ENCODE measurements around the gene SMIM22.
A peak's percentile ranks its signal among the peaks of the same experiment; 100 is the strongest.

SMIM22 gene

DNA sequence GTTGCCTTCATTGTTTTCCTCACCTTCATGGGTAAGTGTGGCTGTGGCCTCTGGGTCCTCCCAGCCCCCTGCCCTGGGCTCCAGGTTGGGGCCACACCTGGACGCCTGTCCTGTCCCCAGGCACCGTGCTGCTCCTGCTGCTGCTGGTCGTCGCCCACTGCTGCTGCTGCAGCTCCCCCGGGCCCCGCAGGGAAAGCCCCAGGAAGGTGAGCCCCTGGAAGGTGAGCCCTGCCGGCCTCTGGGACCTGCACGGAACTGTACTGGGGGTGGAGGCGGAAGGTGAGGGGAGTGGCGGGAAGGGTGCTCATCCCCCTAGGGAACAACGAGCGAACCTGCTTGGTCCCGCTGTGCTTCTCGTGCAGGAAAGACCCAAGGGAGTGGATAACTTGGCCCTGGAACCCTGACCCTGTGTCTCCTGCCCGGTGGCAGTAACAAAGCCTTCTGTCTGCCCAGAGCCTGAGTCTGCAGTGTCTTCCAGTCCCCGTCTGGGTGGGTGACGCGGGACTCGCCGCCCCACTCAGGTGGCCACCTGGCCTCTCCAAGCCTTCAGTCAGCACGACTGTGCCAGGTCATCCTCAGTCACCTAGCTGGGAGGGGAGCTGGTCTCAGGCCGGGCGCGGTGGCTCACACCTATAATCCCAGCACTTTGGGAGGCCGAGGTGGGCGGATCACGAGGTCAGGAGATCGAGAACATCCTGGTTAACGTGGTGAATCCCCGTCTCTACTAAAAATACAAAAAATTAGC is 831 bp downstream of the SMIM22 start:
- DNase-seq (ENCODE audit: low spot score), result no peak

DNA sequence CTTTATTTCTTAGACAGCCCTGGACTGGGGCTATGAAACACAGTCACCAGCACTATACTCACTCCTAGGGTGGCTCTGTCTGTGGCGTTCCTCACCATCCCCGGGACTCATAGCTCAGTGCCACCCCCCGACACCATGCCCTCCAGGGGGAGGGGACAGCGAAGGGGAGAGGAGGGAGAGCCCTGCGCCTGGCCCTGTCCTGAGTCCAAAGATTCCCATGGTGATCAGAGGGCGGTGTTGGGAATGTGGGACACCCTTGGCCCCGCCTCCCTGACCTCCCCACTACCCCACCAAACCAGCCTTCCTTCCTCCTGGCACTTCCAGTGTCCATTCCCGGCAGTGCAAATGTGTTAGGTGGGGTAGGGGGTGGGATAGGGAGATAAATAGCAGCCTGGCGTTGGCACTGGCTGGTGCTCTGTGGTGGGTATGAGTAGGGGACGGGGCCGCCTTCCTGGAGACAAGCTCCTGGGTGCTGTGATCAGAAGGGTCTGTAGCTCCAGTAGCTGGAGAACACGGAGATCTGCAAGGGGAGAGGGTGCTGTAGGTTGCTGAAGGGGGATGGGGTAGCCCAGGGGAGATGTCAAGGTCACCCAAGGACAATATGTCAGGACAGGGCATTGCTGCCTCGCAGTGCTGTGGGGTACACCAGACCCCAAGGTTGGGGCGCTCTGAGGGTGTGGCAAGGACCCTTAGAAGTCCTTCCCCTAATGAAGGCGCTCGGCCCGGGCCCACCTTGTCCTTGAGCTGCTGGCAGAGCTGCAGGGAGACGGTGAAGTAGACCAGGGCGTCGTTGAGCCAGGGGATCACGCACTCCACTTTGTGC is 2.0 kb downstream of the SMIM22 start:
- no peak for DNase-seq (ENCODE audit: low spot score)

DNA sequence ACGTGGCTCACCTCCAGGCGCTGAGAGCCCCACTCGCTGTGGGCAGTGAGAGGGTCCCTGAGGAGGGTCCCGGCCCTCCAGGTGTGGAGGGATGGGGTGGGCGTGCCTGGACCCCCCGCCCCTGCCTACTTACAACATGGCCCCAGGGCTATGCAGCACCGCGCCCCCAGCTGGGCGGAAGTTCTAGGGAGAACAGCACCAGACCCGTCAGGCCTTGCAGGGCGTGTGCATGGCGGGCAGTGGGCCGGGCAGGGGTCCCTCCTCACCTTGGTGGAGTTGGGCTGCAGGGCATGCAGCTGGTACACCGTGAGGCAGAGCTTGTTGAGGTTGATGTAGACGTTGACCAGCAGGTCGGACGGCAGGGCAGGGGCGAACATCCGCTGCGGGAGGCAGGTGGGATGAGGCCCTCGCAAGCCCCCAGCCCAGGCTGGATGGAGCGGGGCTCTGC is 2.7 kb downstream of the SMIM22 start:
- DNase-seq (ENCODE audit: low spot score), result no peak

DNA sequence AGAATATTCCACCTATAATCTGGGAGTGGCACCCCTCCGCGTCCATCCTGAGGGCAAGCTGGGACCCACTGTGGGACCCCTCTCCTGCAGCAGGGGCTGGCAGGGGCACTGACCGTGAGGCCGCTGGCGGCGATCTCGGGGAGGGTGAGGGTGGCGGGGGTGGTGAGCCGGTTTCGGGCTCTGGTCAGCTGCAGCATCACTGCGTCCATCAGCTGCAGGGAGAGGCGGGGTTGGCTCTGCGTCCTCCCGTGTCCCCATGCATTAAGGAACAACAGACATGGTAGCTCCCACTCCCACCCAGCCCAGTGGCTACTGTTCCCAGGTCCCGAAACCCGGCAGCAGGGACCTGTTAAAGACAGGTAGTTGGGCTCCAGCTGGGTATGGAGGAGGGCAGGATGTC is 3.3 kb downstream of the SMIM22 start:
- DNase-seq (ENCODE audit: low spot score), result no peak

DNA sequence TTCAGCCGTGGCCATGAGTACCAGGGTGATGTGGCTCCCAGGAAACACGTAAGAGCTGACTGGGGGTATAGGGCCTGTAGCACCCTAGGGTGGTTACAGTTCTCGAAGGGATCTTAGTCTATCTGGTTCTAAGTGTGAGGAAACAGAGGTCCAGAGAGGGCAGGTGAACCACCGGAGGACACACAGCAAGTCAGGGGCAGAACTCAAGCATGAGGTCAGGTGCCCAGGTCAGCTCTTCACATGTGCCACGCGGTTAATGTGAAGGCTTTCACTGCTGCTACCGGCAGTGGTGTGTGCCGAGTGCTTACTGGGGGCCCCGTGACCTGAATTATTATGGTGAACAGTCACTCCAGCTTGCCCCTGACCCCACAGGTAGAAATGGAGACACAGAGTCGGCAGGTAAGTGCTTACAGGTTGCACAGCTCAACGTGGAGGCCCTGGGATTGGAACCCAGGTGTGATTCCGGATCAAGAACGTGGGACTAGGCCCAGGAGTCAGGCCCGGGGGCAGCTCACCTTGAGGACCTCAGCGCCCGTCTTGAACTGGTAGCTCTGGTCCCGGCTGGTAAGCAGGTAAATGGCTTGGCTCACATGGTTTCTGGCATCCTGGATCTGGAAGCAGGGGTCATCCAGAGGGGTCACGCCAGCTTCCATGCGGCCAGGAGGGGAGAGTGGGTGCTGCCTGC is 4.1 kb downstream of the SMIM22 start:
- no peak for DNase-seq (ENCODE audit: low spot score)

DNA sequence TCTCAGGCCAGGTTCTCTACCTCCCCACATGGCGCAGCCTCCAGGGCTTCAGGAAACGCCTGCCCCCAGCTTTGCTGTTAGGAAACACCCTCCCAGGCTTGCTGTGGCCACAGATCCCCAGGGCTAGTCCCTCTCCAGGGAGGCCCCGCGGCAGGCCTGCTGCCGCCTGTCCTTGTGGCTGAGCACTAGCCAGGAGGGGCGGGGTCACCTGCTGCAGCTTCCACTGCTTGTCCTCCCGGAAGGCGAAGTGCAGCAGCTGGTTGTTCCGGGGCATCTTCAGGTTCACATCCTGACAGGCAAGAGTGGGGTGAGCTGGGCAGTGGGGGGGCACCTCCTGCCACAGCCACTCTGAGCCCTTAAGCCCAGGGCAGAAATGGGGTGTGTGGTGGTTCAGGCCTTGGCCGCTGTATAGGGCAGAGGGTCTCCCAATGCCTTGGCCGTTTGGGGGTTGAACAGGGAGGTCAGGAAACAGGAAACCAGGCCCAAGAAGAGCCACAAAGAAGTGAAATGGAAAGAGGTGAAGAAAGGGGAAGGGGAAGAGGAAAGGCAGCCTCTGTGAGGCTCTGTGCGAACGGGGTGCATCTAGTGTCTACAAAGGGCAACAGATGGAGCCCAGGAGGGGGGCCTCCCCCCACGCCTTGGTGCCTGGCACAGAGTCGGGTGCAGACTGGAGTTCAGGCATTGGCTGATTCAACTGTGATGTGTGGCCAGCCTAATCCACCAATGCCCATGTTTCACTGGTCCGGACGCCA is 5.3 kb downstream of the SMIM22 start:
- no peak for DNase-seq (ENCODE audit: low spot score)

DNA sequence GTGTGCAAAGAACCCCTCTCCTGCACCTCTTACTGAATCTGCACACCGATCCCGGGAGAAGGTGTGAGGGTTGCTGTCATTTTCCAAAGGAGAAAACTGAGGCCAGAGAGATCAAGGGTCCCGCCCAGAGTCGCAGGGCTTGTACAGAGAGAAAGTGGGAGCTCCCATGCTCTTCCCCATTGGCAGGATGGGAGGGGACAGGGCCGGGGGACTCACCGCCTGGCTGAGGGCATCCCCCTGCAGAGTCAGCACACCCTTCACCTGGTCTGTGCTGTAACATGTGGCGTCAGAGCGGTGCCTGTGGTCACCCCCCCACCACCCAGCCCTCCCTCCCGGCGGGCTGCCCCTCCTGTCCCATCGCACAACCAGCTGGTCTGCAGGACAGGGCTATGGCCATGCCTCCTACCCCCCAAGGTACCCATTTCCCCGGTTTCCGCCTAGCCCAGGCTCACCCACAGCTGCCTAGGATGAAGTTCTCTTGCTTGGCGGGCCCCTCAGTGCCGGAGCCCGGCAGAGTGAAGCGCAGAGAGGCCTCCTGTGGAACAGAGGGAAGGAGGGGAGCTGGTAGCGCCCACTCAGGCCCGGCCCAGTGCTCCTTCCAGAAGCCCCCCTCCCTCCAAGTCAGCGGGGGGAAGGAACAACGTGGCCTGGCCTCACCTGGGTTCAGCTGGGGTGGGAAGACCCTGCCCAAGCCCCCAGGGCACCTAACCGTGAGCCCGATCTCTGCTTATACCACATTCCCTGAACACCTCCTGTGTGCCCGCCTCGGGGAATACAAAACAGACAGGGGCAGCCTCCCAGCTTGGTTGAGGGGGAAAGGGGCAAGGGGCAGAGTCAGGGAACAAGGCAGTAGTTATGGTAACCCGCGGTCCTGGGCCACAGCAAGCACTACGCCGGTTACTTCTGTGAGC is 6.1 kb downstream of the SMIM22 start:
- DNase-seq (ENCODE audit: low spot score), result no peak

DNA sequence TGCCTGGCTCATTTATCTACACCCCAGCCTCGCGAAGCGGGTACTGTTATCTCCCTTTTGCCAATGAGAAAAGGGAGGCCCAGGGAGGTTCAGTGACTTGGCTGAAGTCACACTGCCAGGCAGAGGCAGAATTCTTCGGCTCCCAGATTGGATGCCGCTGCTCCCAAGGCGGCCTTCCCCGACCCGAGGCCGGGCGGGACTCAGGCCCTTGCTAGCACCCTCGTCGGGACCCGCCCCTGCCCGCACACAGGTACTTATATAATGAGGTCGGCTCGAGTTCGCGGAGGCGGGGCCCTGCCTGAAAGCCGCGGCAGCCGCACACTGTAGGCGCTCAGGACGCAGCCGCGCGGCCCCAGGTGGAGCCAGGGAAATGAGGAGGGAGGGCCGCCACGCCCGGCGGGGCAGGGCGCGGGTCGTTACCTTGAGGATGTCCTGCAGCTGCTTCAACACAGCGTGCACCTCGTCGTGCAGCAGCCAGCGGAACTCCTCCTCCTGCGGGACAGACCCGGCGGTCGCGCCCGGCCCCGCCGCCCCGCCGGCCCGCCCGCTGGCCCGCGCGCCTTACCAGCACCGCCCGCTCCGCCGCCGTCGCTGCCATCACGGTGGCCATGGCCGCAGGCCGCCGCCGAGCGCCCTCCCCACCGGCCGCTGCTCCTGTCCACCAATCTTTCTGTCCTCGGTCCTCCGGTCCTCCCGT is 6.9 kb downstream of the SMIM22 start, which contains the start of gene ROGDI:
ROGDI (minus strand) TSS at position 672 of the 697 bp plus-strand sequence; CDS start at position 610, 62 bp downstream.
- DNase-seq (ENCODE audit: low spot score), result peak; percentile 79

DNA sequence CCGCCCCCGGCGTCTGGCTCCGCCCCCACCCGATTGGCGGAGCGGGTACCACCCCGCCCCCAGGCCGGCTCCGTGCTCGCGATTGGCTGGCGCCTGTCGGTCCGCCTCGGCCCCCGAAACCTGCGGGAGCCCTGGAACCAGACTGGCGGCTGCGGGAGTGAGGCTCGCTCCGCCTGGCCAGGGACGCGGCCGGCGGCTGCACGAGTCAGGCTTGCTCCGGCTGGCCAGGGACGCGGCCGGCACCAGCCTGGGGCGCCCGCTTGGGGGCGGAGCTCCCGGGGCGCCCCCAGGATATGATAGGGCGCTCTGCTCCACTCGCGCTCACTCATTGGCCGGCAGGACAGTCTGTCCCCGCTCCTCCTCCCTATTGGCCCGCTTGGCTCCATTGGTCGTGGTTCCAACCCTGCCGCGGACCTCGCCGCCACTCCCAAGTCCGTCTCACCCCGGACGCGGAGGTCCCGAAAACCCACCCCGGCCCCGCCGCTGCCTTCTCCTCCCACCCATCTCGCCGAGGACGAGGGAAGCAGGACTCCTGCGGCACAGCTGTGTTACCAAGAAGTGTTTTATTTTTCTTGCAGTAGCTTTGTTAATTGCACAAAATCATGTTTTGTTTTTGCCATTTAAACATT is 7.6 kb downstream of the SMIM22 start:
- peak; percentile 93 for DNase-seq (ENCODE audit: low spot score)

DNA sequence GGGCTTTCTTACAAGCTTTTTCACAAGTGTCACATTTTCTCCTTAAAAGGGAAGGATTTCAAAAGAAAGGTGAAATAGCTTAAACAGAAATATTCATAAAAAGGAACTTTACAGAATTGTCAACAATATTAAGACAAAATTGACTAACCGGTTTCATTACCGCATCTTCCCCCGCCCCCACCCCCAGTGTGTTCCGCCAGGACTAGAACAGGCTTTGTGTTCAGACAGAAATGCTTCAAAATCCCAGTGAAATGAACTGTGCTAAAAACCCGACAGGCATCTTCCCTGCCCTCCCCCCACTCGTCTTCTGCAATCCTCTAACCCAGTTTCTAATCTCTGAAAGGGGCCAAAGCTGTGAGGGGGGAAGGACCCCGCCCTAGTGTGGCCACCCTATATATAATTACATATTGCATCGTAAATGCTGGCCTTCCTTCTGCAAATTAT is 8.3 kb downstream of the SMIM22 start:
- DNase-seq (ENCODE audit: low spot score), result no peak

DNA sequence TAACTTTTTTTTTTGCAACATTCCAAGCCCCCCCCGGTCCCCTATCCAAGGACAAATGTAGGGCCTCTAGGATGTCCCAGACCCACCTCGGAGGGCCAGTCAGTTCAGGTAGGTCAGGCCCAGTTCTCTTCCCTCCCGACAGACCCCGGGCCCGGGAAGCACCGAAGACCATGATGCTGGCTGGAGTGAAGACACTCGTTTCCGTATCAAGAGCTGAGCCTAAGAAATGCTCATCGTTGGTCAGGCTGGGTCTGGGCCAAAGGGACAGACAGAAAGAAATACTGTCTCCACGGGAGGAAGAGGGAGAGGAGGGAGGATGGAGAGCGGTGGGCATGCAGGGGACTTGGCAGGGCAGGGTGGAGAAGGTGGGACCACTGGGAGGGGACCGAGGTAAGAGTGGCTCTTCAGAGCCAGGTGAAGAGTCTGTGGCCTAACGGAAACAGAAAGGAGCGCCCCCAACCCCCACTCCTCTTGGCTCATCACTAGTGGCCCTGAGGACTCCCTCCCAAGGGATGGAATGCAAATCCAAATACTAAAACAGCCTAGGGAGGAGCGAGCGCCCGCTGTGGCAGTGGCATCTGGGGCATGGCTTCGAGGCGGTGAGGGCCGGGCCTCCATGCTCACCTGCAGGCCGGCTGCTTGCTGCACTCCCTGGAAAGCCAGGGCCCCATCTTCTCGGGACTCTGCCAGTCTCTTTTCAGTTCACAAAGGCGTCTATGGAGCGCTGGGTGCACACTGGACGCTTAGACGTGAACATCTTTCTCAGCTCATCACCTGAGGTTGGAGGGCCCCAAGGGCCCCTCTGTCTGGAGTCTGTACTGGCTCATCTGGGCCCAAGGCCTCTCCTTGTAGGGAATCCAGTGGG is 9.0 kb downstream of the SMIM22 start:
- DNase-seq (ENCODE audit: low spot score), result no peak

DNA sequence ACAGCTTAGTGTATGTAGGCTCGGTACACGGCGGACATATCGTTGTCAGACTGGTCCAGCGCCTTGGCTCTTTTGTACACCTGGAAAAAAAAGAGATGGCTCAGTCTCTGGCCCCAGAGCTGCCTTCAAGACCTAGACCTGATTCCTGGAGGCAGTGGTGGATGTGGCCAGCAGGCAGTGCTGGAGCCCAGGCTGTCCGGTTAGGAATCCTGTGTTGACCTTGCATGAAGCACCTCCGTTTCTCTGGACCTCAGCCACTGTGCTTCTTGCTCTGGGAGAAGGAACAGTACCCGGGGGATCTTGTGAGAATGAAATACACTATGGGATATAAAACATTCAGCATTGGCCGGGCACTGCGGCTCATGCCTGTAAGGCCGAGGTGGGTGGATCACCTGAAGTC is 10.1 kb downstream of the SMIM22 start:
- no peak for DNase-seq (ENCODE audit: low spot score)

DNA sequence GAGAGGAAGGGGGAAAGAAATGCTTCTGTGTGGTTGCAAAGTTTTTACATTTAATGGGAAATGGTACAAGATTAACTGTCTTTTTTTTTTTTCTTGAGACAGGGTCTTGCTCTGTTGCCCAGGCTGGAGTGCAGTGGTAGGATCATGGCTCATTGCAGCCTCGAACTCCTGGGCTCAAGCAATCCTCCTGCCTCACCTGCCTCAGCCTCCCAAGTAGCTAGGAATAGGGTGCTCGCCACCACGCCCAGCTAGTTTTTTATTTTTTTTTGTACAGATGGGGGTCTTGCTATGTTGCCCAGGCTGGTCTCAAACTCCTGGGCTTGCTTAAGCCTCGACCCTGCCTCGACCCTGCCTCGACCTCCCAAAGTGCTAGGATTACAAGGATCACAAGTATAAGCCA is 11.1 kb downstream of the SMIM22 start:
- DNase-seq (ENCODE audit: low spot score), result no peak

DNA sequence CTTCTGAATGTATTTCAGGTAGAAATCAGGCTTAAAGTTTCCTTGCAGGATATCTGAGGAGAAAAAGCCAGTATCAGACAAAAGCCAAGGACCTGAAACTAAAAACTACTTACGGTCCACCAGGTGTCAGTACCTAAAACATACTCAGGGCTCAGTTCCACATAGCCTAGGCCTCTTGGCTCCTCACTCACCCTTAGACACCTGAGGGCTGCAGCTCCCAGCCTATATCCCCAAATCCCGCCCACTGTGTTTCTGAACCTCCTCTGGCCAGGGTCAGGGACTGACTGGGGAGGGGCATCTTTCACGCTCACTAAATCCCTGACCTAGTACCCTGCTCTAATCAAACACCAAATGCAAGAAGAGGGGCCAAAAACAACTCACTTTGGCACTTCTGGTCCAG is 16.1 kb downstream of the SMIM22 start:
- no peak for DNase-seq (ENCODE audit: low spot score)

DNA sequence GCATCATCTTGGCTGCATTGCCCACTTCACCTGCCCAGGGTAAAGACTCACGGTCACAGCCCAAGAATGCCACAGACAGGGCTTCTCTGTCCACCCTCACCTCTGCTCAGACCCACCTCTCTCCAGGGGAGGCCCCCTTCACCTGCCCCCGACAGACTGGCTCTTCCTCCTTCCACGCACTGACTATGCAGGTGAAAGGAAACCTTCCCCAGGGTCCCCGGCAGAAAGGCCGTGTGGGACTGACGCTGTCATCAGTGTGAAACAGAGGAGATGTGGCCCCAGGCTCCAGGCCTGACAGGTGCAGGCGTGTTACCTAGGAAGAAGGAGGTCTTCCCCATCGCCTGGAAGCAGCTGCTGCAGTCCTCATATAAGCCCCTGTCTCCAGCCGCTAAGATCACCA is 16.6 kb downstream of the SMIM22 start:
- no peak for DNase-seq (ENCODE audit: low spot score)

DNA sequence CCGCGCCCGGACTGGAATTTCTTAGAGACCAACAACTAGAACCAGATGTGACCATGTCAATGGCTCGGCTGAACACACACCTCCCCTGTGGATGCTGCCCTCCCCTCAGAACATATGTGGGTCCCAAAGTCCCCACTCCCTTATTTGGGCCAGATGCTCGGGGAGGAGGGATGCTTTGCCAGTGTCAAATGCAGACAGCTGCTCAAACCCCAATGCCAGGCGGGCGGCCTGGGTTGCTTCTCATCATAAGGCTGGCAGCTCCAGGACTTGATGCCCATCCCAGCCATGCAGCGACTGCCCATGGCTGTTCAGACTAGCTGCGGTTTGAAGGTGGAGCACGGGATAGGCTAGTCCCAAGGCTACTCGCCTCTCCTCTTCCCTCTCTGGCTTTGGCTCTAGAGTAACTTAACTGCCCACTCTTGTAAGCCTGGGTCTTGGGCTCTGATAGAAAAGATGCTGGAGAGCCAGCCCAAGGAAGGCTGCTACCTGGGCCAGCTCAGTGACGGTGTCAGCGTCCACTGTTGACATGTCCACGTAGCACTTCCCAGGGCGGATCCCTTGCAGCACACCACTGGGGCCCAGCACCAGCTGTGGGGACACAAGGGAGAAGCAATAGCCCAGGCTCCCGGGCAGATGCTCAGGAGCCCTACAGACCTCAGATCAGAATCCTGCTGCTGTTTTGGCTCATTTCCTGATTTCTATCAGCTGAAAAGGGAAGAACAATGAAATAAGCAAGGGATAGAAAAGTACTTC is 18.3 kb downstream of the SMIM22 start:
- DNase-seq (ENCODE audit: low spot score), result no peak

DNA sequence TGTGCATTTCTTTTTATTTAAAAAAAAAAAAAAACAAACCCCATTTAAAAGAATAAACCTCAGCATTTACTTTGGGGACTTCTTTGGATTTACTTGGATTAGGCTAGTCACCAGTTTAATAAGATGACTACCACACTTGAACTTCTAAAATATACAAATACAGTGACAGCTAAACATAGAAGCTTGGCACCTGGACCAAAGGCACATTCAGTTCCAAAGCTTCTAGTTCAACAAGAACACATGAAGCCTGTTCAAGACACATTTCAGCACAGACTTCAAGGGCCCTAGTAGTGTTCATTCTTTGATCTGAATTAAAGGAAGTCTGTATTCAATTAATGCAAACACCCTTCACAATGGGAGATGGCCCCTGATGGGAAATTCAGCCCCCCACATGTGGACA is 18.9 kb downstream of the SMIM22 start:
- no peak for DNase-seq (ENCODE audit: low spot score)
